C4-2B (cell line): ENCODE measurements around the gene MAFG.

ENCODE experiments used
- CTCF ChIP-seq: fragments of 450-650 bp; conservative IDR thresholded peaks from 2 replicates; pipeline ENCODE4 v1.5.1; 2017; ENCODE audit warnings: mild to moderate bottlenecking
- ZFX ChIP-seq: fragments of 450-650 bp; IDR thresholded peaks from 2 replicates; pipeline ENCODE4 v1.6.1; 2017

- no peak for TF ChIP-seq CTCF
- TF ChIP-seq ZFX = no peak
Measured at GRCh38 chr17:81879121-81879520, 48.4 kb downstream of the MAFG start.
